ENCODE measurements around the gene GRIN2A.

The GRIN2A gene

GRCh38 chr16:10182222-10183053, at the start of gene GRIN2A:
TSS of gene GRIN2A (minus strand) at chr16:10182428. CDS start at chr16:10180411, 2,017 bp downstream.
- TF ChIP-seq CTCF (IDR thresholded peaks at IDR 0.05) (no peak), ZFX (IDR thresholded peaks at IDR 0.05; ENCODE audit: borderline replicate concordance) (no peak)
- no peak within 1 kb of the TSS for H3K27ac ChIP-seq

GRCh38 chr16:10231563-10231962, 49.3 kb upstream of the GRIN2A start:
- no peak overlapping the region for H3K27ac ChIP-seq
- TF ChIP-seq ZFX (IDR thresholded peaks at IDR 0.05; ENCODE audit: borderline replicate concordance) (no peak), CTCF (IDR thresholded peaks at IDR 0.05) (no peak)

GRCh38 chr16:10228779-10229178, 46.6 kb upstream of the GRIN2A start:
- TF ChIP-seq ZFX (IDR thresholded peaks at IDR 0.05; ENCODE audit: borderline replicate concordance) (no peak), CTCF (IDR thresholded peaks at IDR 0.05) (no peak)
- H3K27ac ChIP-seq = no peak overlapping the region

GRCh38 chr16:10226987-10227306, 44.7 kb upstream of the GRIN2A start:
- no peak overlapping the region for H3K27ac ChIP-seq
- TF ChIP-seq ZFX (IDR thresholded peaks at IDR 0.05; ENCODE audit: borderline replicate concordance) = no peak
- TF ChIP-seq CTCF (IDR thresholded peaks at IDR 0.05) = no peak

- H3K27ac ChIP-seq = no peak overlapping the region
- TF ChIP-seq ZFX (IDR thresholded peaks at IDR 0.05; ENCODE audit: borderline replicate concordance) (no peak), CTCF (IDR thresholded peaks at IDR 0.05) (no peak)
These were observed 44.1 kb upstream of the GRIN2A start for GRCh38 chr16:10226141-10226986.

- TF ChIP-seq ZFX (IDR thresholded peaks at IDR 0.05; ENCODE audit: borderline replicate concordance) = no peak
- TF ChIP-seq CTCF (IDR thresholded peaks at IDR 0.05) = no peak
- H3K27ac ChIP-seq = no peak overlapping the region
These were observed 43.4 kb upstream of the GRIN2A start for GRCh38 chr16:10225653-10226052.

GRCh38 chr16:10224850-10225249, 42.6 kb upstream of the GRIN2A start:
- no peak overlapping the region for H3K27ac ChIP-seq
- no peak for TF ChIP-seq ZFX (IDR thresholded peaks at IDR 0.05; ENCODE audit: borderline replicate concordance)
- no peak for TF ChIP-seq CTCF (IDR thresholded peaks at IDR 0.05)
